Endothelial cell of umbilical vein (primary cell): ENCODE data around the gene GPR137C. TPM values are rescaled to one million over a fixed set of nuclear protein-coding genes. Genes with fewer than 3 reads are reported as not detected.

ENCODE experiments used
- BruUV-seq: library from RNA; stranded (reverse); fragments of 400-500 nt; replicated peaks from 2 replicates; lab custom pipeline; 2021; lab: Mats Ljungman, UMichigan
- CTCF ChIA-PET: fragments of 300-600, 350-600 bp; sonication (Branson Sonifier 250); formaldehyde crosslinking; loops from one replicate; lab custom pipeline; 2021; ENCODE audit warnings: antibody characterized with exemption, inconsistent platforms; lab: Charles Lee
- POLR2A ChIA-PET: fragments of 300-600, 350-600 bp; sonication (Branson Sonifier 250); formaldehyde crosslinking; loops from one replicate; lab custom pipeline; 2021; ENCODE audit warnings: antibody characterized with exemption, inconsistent platforms; lab: Charles Lee
- DNase-seq: peaks from one replicate; pipeline ENCODE4 v3.0.0-alpha.2; 2011; ENCODE audit warnings: low read depth, low spot score
- FAIRE-seq: peaks from 2 replicates; lab custom pipeline; 2011; peaks lifted over from hg19 to GRCh38; lab: Jason Lieb, UNC
- H2AFZ ChIP-seq: 2 replicates; pipeline ENCODE4 v1.6.0; 2012; ENCODE audit warnings: low read depth, low read length, control low read depth, inconsistent platforms
- H3K27ac ChIP-seq: 2 replicates; pipeline ENCODE4 v1.5.1; 2011; ENCODE audit warnings: low read depth, mild to moderate bottlenecking, control low read depth, low read length, moderate library complexity; ENCODE audit not compliant: insufficient read depth
- H3K27me3 ChIP-seq, 2 experiments: 2 replicates each; pipeline versions ENCODE4 v1.6.0 to v1.6.1; 2011; ENCODE audit warnings: low read length in 2 of 2, mixed read lengths in 1 of 2; ENCODE audit not compliant: control insufficient read depth in 2 of 2, insufficient read depth in 2 of 2
- H3K36me3 ChIP-seq, 2 experiments: 2 replicates in 1 of 2; 3 replicates in 1 of 2; pipeline ENCODE4 v1.5.1; 2011; ENCODE audit warnings: low read length in 2 of 2, mild to moderate bottlenecking in 1 of 2, moderate library complexity in 1 of 2; ENCODE audit not compliant: control insufficient read depth in 2 of 2, insufficient read depth in 2 of 2; ENCODE audit errors: extremely low read depth in 1 of 2
- H3K4me1 ChIP-seq: 3 replicates; pipeline ENCODE4 v1.5.1; 2011; ENCODE audit warnings: mild to moderate bottlenecking, low read length; ENCODE audit not compliant: control insufficient read depth, insufficient read depth; ENCODE audit errors: extremely low read depth
- H3K4me2 ChIP-seq: 2 replicates; pipeline ENCODE4 v1.6.1; 2011; ENCODE audit warnings: low read length, control low read depth, mixed read lengths; ENCODE audit not compliant: insufficient read depth
- H3K4me3 ChIP-seq, 3 experiments: fragments of 200-600 bp in 1 of 3; sonication (generic), shearing (Covaris generic) in 1 of 3; replicated peaks in 1 of 3; 2 replicates each; pipeline ENCODE4 v1.5.1; 2011 to 2016; ENCODE audit warnings: control low read depth in 3 of 3, low read length in 3 of 3, mild to moderate bottlenecking in 2 of 3, inconsistent platforms in 1 of 3, low read depth in 1 of 3, moderate library complexity in 1 of 3; ENCODE audit not compliant: insufficient read depth in 1 of 3
- H3K79me2 ChIP-seq: 2 replicates; pipeline ENCODE4 v1.6.0; 2012; ENCODE audit warnings: low read length, inconsistent platforms; ENCODE audit not compliant: control insufficient read depth, insufficient read depth
- H3K9ac ChIP-seq: replicated peaks from 2 replicates; pipeline ENCODE3; 2011; ENCODE audit warnings: low read length, control low read depth; ENCODE audit not compliant: insufficient read depth; ENCODE audit errors: extremely low read depth
- H3K9me1 ChIP-seq: replicated peaks from 3 replicates; pipeline ENCODE4 v1.6.0; 2011; ENCODE audit warnings: mild to moderate bottlenecking, low read length; ENCODE audit not compliant: control insufficient read depth, insufficient read depth; ENCODE audit errors: extremely low read depth
- H3K9me3 ChIP-seq: replicated peaks from 2 replicates; pipeline ENCODE4 v1.5.1; 2012; ENCODE audit warnings: low read length, inconsistent platforms; ENCODE audit not compliant: control insufficient read depth, insufficient read depth
- H4K20me1 ChIP-seq: replicated peaks from 2 replicates; pipeline ENCODE3; 2011; ENCODE audit warnings: mild to moderate bottlenecking, low read length; ENCODE audit not compliant: control insufficient read depth, insufficient read depth; ENCODE audit errors: extremely low read depth
- EZH2 ChIP-seq: IDR thresholded peaks from 2 replicates; pipeline ENCODE4 v1.6.1; 2012; ENCODE audit warnings: borderline replicate concordance, low read depth, mild to moderate bottlenecking, moderate library complexity, low read length, inconsistent platforms; ENCODE audit not compliant: severe bottlenecking
- FOS ChIP-seq: IDR thresholded peaks from 2 replicates; pipeline ENCODE4 v1.6.1; 2011; ENCODE audit warnings: mild to moderate bottlenecking, low read length, moderate library complexity, borderline replicate concordance; ENCODE audit not compliant: insufficient read depth
- GATA2 ChIP-seq: IDR thresholded peaks from 2 replicates; pipeline ENCODE4 v1.7.0; 2011; ENCODE audit warnings: low read depth, mild to moderate bottlenecking, moderate library complexity, mixed read lengths, low read length; ENCODE audit not compliant: insufficient read length, insufficient read depth
- JUN ChIP-seq: IDR thresholded peaks from 2 replicates; pipeline ENCODE4 v1.6.1; 2011; ENCODE audit warnings: borderline replicate concordance, low read depth; ENCODE audit not compliant: insufficient read length, insufficient read depth
- MYC ChIP-seq: IDR thresholded peaks from one replicate; pipeline ENCODE4 v1.6.1; 2011; ENCODE audit warnings: mild to moderate bottlenecking, low read depth, low read length
- POLR2A ChIP-seq: IDR thresholded peaks from 2 replicates; pipeline ENCODE4 v1.6.1; 2012; ENCODE audit warnings: low read depth, mild to moderate bottlenecking, control low read depth, low read length
- POLR2AphosphoS5 ChIP-seq: IDR thresholded peaks from 2 replicates; pipeline ENCODE4 v1.6.1; 2012; ENCODE audit warnings: low read depth, mild to moderate bottlenecking, control low read depth, low read length, moderate library complexity; ENCODE audit not compliant: insufficient read depth
- dilution Hi-C: fragments of 300-500 bp; cut with MboI; formaldehyde crosslinking; loops from one replicate; pipeline ENCODE4 v1.15.0; 2019; ENCODE audit warnings: low sequenced_read_pairs; ENCODE audit not compliant: extremely low pct_ligation_motif_present
- intact Hi-C: fragments of 100-400 bp; cut with micrococcal nuclease; formaldehyde crosslinking; loops from one replicate; pipeline ENCODE4 v1.10.0; 2022
- polyA plus RNA-seq, 4 experiments: library from polyadenylated mRNA; depleted of rRNA in 3 of 4; stranded (reverse) in 3 of 4; unstranded in 1 of 4; fragments of >200 nt; gene quantifications; 2 replicates each; pipeline versions ENCODE4 v1.2.1 to v1.2.3, GENCODE V29; 2011 to 2012; ENCODE audit warnings: missing spikeins in 1 of 4
- total RNA-seq: library from RNA; stranded (reverse); gene quantifications from 2 replicates; pipeline ENCODE4 v1.2.3, GENCODE V29; 2021
- TF ChIP-seq, protein P1 (sequence below): IDR thresholded peaks from 2 replicates; pipeline ENCODE4 v1.6.1; 2011; ENCODE audit not compliant: insufficient read depth, insufficient read length
- TF ChIP-seq, protein P2 (sequence below), 2 donors: IDR thresholded peaks; 1 replicate in 1 of 2; 2 replicates in 1 of 2; pipeline ENCODE4 v1.5.1; 2011; ENCODE audit warnings: low read length in 2 of 2, mild to moderate bottlenecking in 2 of 2, moderate library complexity in 2 of 2, control low read depth in 1 of 2, inconsistent platforms in 1 of 2, low read depth in 1 of 2; ENCODE audit not compliant: insufficient read depth in 1 of 2; ENCODE audit errors: extremely low read depth in 1 of 2

GPR137C gene
- total and polyA plus RNA-seq, 2 donors (not counting 3 experiments of a cell fraction or from before 2014, with no cell fraction given), result 1.5 to 5.7 TPM

DNA sequence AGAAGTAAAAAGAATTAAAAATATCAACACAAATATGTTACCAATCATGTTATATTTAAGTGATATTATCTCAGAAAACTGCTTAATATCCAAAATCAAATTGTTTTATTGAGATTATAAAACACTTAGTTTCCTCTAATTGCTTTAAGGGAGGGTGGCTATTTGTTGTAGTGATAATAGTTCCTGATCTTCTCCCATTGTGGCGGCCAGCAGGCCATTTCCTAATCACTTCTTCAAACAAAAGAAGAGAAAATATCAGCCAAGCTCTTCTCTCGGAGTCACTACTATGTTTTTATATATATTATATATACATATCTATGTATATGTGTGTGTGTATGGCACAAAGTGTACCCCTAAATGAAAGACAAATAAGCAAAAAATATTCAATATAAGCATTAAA, 111.2 kb downstream of the GPR137C start:
- no peaks in the 10 kb centered on the region for H3K9me1 ChIP-seq
- H3K4me1 ChIP-seq, result no peaks in the 10 kb centered on the region
- no peaks in the 10 kb centered on the region for H4K20me1 ChIP-seq
- ChIA-PET POLR2A (no interaction called here), CTCF (no interaction called here)
- no peak overlapping the region for H3K4me3 ChIP-seq
- no peak for FAIRE-seq
- H3K27me3 ChIP-seq, result no peaks in the 10 kb centered on the region
- H3K27ac ChIP-seq, result no peak overlapping the region
- H3K9me3 ChIP-seq, result no peaks in the 10 kb centered on the region
- intact Hi-C loops (no loop called here), dilution Hi-C loops (no loop called here)
- BruUV-seq, result no TSS peak
- no peak for DNase-seq
- H3K79me2 ChIP-seq, result no peaks in the 10 kb centered on the region
- no peak overlapping the region for H2AFZ ChIP-seq
- H3K4me2 ChIP-seq, result no peak overlapping the region
- TF ChIP-seq, protein P1, sequence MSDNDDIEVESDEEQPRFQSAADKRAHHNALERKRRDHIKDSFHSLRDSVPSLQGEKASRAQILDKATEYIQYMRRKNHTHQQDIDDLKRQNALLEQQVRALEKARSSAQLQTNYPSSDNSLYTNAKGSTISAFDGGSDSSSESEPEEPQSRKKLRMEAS, result no peak
- TF ChIP-seq, protein P2, sequence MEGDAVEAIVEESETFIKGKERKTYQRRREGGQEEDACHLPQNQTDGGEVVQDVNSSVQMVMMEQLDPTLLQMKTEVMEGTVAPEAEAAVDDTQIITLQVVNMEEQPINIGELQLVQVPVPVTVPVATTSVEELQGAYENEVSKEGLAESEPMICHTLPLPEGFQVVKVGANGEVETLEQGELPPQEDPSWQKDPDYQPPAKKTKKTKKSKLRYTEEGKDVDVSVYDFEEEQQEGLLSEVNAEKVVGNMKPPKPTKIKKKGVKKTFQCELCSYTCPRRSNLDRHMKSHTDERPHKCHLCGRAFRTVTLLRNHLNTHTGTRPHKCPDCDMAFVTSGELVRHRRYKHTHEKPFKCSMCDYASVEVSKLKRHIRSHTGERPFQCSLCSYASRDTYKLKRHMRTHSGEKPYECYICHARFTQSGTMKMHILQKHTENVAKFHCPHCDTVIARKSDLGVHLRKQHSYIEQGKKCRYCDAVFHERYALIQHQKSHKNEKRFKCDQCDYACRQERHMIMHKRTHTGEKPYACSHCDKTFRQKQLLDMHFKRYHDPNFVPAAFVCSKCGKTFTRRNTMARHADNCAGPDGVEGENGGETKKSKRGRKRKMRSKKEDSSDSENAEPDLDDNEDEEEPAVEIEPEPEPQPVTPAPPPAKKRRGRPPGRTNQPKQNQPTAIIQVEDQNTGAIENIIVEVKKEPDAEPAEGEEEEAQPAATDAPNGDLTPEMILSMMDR (IDR thresholded peaks at IDR 0.05; ENCODE audit: extremely low read depth in 1 of 2, insufficient read depth in 1 of 2, low read depth in 1 of 2, low read length in 2 of 2), result no peak
- TF ChIP-seq JUN (no peak), MYC (no peak), EZH2 (no peak), GATA2 (no peak), POLR2A (no peak), FOS (no peak), POLR2AphosphoS5 (no peak)
- no peak overlapping the region for H3K9ac ChIP-seq
- peaks cover 0 to 4% of the 10 kb centered on the region in 2 experiments for H3K36me3 ChIP-seq
